ENCODE data around the gene DNAJC13. TPM values are rescaled to one million over a fixed set of nuclear protein-coding genes. Genes with fewer than 3 reads are reported as not detected.

Gene DNAJC13
- total RNA-seq, 4 donors from 2014 or later, result 21.2 to 86.9 (median 54.6) TPM

DNA sequence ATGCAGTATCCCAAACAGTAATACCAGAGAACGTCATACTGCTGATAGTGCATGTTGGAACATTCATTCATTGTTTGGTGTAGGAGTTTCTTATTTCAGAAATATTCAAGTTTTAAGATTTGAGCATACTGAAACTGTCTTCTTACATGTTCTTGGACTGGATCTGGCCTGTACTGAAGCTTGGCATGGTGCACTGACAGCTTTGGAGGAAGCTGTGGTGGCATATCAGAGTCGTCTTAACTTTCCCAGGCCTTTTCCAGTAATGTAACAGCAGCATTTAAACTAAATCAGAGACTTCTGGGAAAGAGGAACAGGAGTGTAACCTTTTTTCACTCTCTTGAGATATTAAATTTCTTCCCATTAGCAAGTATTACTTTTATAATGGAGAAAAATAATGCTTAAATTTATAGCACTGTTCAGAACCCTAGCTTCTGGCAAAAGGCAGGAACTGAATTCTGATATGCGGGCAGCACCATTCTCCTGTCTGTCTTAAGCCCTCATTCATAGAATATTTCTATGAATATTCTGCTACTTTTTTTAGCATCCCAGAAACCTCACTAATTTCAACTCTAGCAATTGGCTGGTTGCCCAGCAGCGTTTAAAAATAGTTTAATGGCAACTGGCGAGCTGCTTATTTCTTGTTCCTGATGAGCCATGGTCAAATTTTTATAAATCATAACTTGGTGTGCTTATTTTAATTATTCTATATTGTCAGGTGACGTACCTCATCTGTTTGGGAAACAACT, 31.1 kb downstream of the DNAJC13 start:
- Histone ChIP-seq H3K27ac (peak overlapping the region in 1 of 2 donors; percentile 67), H3K36me3 (no peaks in the 10 kb centered on the region), H3K4me1 (peaks cover 3 to 7% of the 10 kb centered on the region in 2 donors), H3K4me3 (no peak overlapping the region), H3K9me3 (no peaks in the 10 kb centered on the region), H3K27me3 (no peaks in the 10 kb centered on the region)
- intact Hi-C loops (cut with DNase I; ENCODE audit: low total_unique reads), result loop anchor here (5.0 kb wide), 1 partner anchor 1994 kb away; no protein-coding TSS in a partner anchor
- TF ChIP-seq, protein P1, sequence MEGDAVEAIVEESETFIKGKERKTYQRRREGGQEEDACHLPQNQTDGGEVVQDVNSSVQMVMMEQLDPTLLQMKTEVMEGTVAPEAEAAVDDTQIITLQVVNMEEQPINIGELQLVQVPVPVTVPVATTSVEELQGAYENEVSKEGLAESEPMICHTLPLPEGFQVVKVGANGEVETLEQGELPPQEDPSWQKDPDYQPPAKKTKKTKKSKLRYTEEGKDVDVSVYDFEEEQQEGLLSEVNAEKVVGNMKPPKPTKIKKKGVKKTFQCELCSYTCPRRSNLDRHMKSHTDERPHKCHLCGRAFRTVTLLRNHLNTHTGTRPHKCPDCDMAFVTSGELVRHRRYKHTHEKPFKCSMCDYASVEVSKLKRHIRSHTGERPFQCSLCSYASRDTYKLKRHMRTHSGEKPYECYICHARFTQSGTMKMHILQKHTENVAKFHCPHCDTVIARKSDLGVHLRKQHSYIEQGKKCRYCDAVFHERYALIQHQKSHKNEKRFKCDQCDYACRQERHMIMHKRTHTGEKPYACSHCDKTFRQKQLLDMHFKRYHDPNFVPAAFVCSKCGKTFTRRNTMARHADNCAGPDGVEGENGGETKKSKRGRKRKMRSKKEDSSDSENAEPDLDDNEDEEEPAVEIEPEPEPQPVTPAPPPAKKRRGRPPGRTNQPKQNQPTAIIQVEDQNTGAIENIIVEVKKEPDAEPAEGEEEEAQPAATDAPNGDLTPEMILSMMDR (IDR thresholded peaks at IDR 0.05), result no peak
- TF ChIP-seq POLR2A (IDR thresholded peaks at IDR 0.05), result no peak
- peak; percentile 54 to 62 for DNase-seq

DNA sequence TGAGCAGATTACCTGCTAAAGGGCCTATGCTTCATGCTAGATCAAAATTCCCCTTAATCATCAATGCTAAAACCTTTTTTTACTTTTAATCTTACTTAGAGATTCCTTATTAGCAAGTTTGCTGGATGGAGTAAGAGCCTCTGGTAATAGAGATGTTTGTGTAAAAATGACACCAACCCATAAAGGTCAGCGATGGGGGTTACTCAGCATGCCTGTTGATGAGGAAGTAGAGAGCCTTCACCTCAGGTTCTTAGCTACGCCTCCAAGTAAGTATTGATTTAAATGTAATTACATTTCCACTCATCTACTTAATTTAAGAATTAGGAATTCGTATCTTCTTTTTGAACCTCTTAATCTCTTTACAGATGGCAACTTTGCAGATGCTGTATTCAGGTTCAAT, 38.8 kb downstream of the DNAJC13 start:
- no peak overlapping the region for H3K27ac ChIP-seq
- H3K9me3 ChIP-seq, result no peaks in the 10 kb centered on the region
- intact Hi-C loops (cut with DNase I; ENCODE audit: low total_unique reads), result no loop called here
- no peak overlapping the region for H3K4me3 ChIP-seq
- peaks cover 0 to 2% of the 10 kb centered on the region in 2 donors for H3K36me3 ChIP-seq
- no peak for DNase-seq
- no peaks in the 10 kb centered on the region for H3K4me1 ChIP-seq
- H3K27me3 ChIP-seq, result no peaks in the 10 kb centered on the region
- TF ChIP-seq POLR2A (IDR thresholded peaks at IDR 0.05), result no peak
- TF ChIP-seq, protein P1 (IDR thresholded peaks at IDR 0.05), result no peak

DNA sequence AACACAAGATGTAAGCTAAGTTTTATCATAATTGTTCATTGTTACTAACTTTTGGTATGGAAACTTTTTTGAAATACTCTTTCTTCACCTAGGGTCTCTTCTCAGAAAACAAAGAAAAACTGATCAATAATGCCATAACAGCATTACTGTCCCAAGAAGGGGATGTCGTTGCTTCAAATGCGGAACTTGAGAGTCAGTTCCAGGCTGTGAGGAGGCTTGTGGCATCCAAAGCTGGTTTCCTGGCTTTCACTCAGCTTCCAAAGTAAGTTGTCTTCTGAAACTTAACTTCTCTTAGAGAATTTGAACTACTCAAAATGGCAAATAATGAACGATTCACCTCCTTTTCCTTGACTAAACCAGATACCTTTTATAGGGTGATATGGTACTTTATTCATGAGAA, 39.3 kb downstream of the DNAJC13 start:
- intact Hi-C loops (cut with DNase I; ENCODE audit: low total_unique reads), result no loop called here
- no peak for DNase-seq
- H3K4me1 ChIP-seq, result no peaks in the 10 kb centered on the region
- H3K9me3 ChIP-seq, result no peaks in the 10 kb centered on the region
- H3K36me3 ChIP-seq, result peaks cover 0 to 2% of the 10 kb centered on the region in 2 donors
- TF ChIP-seq, protein P1 (IDR thresholded peaks at IDR 0.05), result no peak
- no peak for TF ChIP-seq POLR2A (IDR thresholded peaks at IDR 0.05)
- no peak overlapping the region for H3K27ac ChIP-seq
- no peaks in the 10 kb centered on the region for H3K27me3 ChIP-seq
- H3K4me3 ChIP-seq, result no peak overlapping the region

GRCh38 chr3:132457286-132457685, 40.0 kb downstream of the DNAJC13 start:
- H3K36me3 ChIP-seq, result peaks cover 0 to 2% of the 10 kb centered on the region in 2 donors
- intact Hi-C loops (cut with DNase I; ENCODE audit: low total_unique reads), result no loop called here

DNA sequence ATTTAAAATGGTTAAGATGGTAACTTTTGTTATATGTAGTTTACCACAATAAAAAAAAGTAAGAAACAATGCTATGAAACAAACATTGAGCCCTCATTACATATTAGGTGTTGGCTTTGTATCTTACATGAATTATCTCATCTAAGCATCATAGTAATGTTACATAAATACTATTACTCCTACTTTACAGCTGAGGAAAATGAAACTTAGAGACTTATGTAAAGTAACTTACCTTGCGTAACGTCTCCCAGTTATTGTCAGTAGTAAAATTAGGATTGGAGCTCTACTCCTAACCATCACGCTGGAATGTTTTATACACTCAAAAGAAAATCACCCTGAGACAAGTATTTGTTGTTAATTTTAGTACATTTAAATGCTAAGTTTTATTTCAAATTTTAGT, 42.2 kb downstream of the DNAJC13 start:
- Histone ChIP-seq H3K27me3 (no peaks in the 10 kb centered on the region), H3K4me3 (no peak overlapping the region), H3K9me3 (no peaks in the 10 kb centered on the region), H3K4me1 (no peaks in the 10 kb centered on the region), H3K27ac (no peak overlapping the region), H3K36me3 (peaks cover 0 to 2% of the 10 kb centered on the region in 2 donors)
- intact Hi-C loops (cut with DNase I; ENCODE audit: low total_unique reads), result no loop called here
- no peak for DNase-seq
- TF ChIP-seq POLR2A (IDR thresholded peaks at IDR 0.05), result no peak
- TF ChIP-seq, protein P1 (IDR thresholded peaks at IDR 0.05), result no peak

More at GRCh38 chr3:132457286-132457685, 40.0 kb downstream of the DNAJC13 start:
- TF ChIP-seq POLR2A (IDR thresholded peaks at IDR 0.05), result no peak
- TF ChIP-seq, protein P1 (IDR thresholded peaks at IDR 0.05), result no peak
- Histone ChIP-seq H3K27me3 (no peaks in the 10 kb centered on the region), H3K27ac (no peak overlapping the region), H3K4me3 (no peak overlapping the region), H3K4me1 (no peaks in the 10 kb centered on the region), H3K9me3 (no peaks in the 10 kb centered on the region)
- no peak for DNase-seq
